Pancreas (tissue), 10 donors: ENCODE results near the gene TSEN2. TPM values are rescaled to one million over a fixed set of nuclear protein-coding genes. Genes with fewer than 3 reads are reported as not detected.

ENCODE experiments used
- ATAC-seq, 4 donors: fragments of 200-7000 bp; cut with Tn5 transposase; one replicate each; pipeline versions ENCODE4 v1.8.0 to v1.9.1; 2020; ENCODE audit warnings: mild to moderate bottlenecking in 4 of 4, moderate library complexity in 4 of 4
- DNase-seq, 6 donors: peaks; one replicate each; pipeline ENCODE4 v3.0.0-alpha.2; 2020
- FAIRE-seq: peaks from 2 replicates; lab custom pipeline; 2012; peaks lifted over from hg19 to GRCh38; lab: Jason Lieb, UNC
- H3K27ac ChIP-seq, 4 donors: fragments of 200-600 bp; sonication (generic); 1 replicate in 3 of 4; 2 replicates in 1 of 4; pipeline versions ENCODE4 v1.5.0 to v1.8.0; 2020
- H3K27me3 ChIP-seq, 4 donors: fragments of 200-600 bp; one replicate each; pipeline ENCODE4 v1.8.0; 2021
- H3K36me3 ChIP-seq, 3 donors: fragments of 200-600 bp; sonication (generic) in 1 of 3; one replicate each; pipeline versions ENCODE4 v1.5.0 to v1.8.0; 2020 to 2021
- H3K4me1 ChIP-seq, 3 donors: fragments of 200-600 bp; one replicate each; pipeline ENCODE4 v1.8.0; 2021
- H3K4me3 ChIP-seq, 4 donors: fragments of 200-600 bp; sonication (generic) in 2 of 4; one replicate each; pipeline versions ENCODE4 v1.5.0 to v1.8.0; 2020 to 2021
- H3K9me3 ChIP-seq, 4 donors: fragments of 200-600 bp; one replicate each; pipeline ENCODE4 v1.8.0; 2021
- WGBS, 2 donors: extraction: QIAGEN DNeasy Blood & Tissue Kit; methylation state at CpG; one replicate each; pipeline ENCODE4 v1.1.7; 2013; 5-methylcytosine and 5-hydroxymethylcytosine counted together
- intact Hi-C, 3 donors: fragments of 100-400 bp; cut with DNase I; formaldehyde crosslinking; loops; one replicate each; pipeline versions ENCODE4 v1.11.1 to v1.14.2; 2022
- polyA plus RNA-seq, 2 donors: library from polyadenylated mRNA; stranded (reverse); fragments of 200-250 nt; gene quantifications; one replicate each; pipeline ENCODE4 v1.2.3, GENCODE V29; 2013
- total RNA-seq, 6 donors: library from RNA; stranded (reverse); fragmentation: NEBNext Ultra II Directional in 4 of 6; extraction: Animal tissue kit (Norgen Biotek cat#: 25700) in 4 of 6; gene quantifications; one replicate each; pipeline versions ENCODE4 v1.2.1 to v1.2.4, GENCODE V29; 2021 to 2023
- TF ChIP-seq, protein P1 (sequence below), 4 donors: fragments of 200-600 bp; sonication (generic) in 3 of 4; IDR thresholded peaks; one replicate each; pipeline versions ENCODE4 v1.5.0 to v1.8.0; 2021; ENCODE audit warnings: antibody characterized with exemption in 4 of 4
- donor health status: healthy with polysubstance abuse.
- donor health status: DM: no; HTN: no; CAD: no; lungs with moderate emphysema.
- donor health status: DM: no; HTN: no; CAD: no.
- donor health status: control.
- donor health status: control.
- donor health status: Bipolar disorder and iron deficiency.
- donor health status: DM: yes; HTN: yes; CAD: no.
- donor health status: DM: no; HTN: no; CAD: no.
- donor health status: DM: no; HTN: no; CAD: no.
- donor health status: DM: yes; HTN: yes; CAD: no.

Gene TSEN2
- total and polyA plus RNA-seq, 8 donors = 8.7 to 17.0 (median 10.9) TPM

DNA sequence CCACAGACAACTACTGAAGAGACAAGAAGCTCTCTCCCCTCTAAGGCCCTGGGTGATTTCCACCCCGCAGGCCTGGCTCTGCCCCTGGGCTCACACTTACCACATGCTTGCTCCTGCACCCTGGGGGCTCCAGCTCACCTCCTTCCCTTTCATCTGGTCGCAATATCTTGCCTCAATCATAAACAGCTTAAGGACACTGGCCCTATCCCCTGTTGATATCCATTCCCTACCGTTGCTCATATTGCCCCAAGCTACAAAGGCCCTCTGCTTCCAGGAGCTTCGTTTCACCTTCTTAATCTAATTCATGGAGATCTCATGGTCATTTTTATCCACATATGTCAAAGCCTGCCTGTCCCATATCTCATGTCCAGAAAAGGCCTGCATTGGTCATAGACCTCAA lies 46.0 kb upstream of the TSEN2 start:
- FAIRE-seq (no peak), ATAC-seq (no peak), DNase-seq (no peak)
- Histone ChIP-seq H3K27ac (no peak overlapping the region), H3K36me3 (no peaks in the 10 kb centered on the region), H3K4me1 (no peaks in the 10 kb centered on the region), H3K4me3 (no peak overlapping the region), H3K9me3 (no peaks in the 10 kb centered on the region), H3K27me3 (no peaks in the 10 kb centered on the region)
- intact Hi-C loops = no loop called here
- 73 to 79% methylated on average over 4 of the region's 4 CpGs for WGBS, 2 donors
- TF ChIP-seq, protein P1, sequence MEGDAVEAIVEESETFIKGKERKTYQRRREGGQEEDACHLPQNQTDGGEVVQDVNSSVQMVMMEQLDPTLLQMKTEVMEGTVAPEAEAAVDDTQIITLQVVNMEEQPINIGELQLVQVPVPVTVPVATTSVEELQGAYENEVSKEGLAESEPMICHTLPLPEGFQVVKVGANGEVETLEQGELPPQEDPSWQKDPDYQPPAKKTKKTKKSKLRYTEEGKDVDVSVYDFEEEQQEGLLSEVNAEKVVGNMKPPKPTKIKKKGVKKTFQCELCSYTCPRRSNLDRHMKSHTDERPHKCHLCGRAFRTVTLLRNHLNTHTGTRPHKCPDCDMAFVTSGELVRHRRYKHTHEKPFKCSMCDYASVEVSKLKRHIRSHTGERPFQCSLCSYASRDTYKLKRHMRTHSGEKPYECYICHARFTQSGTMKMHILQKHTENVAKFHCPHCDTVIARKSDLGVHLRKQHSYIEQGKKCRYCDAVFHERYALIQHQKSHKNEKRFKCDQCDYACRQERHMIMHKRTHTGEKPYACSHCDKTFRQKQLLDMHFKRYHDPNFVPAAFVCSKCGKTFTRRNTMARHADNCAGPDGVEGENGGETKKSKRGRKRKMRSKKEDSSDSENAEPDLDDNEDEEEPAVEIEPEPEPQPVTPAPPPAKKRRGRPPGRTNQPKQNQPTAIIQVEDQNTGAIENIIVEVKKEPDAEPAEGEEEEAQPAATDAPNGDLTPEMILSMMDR (IDR thresholded peaks at IDR 0.05) = no peak

DNA sequence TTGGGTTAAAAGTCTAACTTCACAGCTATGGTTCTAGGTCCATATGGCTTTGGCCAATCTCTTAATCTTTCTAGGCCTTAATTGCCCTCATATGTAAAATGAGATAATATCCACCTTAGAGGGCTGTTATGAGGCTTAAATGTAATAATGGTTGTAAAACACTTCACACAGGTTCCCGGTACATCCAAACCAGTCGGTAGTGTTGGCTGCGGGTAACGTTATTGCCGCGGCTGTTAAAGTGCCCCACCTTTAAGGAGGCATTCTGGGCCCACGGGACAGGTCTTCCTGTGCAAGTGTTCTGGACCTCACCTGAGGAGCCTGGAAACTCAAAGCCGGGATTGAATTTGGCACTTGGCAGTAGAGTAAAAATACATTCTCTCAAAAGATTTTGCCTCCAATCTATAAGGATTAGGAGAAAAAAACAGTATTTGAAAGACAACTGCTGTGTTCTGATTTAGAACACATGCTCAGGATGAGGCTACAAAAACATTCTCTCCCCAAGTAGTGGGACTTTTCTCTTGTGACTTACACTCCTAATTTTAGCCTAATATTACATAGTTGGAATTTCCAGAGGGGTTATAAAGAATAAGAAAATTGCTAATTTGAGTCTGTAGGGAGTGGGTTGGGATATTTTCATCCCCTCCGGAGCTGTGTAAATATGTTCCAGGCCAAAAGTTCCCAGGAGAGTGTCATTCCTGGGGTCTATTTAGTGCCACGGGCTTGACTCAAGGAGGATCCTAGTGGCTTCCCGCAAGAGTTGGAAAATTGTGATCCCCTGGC lies 44.9 kb upstream of the TSEN2 start:
- no peak overlapping the region for H3K4me3 ChIP-seq
- DNase-seq (no peak), ATAC-seq (no peak), FAIRE-seq (no peak)
- intact Hi-C loops = no loop called here
- H3K27ac ChIP-seq = no peak overlapping the region
- no peaks in the 10 kb centered on the region for H3K4me1 ChIP-seq
- H3K36me3 ChIP-seq = no peaks in the 10 kb centered on the region
- TF ChIP-seq, protein P1 (IDR thresholded peaks at IDR 0.05) = no peak
- no peaks in the 10 kb centered on the region for H3K27me3 ChIP-seq
- WGBS, 2 donors = 80 to 87% methylated on average over 11 of the region's 11 CpGs
- no peaks in the 10 kb centered on the region for H3K9me3 ChIP-seq

DNA sequence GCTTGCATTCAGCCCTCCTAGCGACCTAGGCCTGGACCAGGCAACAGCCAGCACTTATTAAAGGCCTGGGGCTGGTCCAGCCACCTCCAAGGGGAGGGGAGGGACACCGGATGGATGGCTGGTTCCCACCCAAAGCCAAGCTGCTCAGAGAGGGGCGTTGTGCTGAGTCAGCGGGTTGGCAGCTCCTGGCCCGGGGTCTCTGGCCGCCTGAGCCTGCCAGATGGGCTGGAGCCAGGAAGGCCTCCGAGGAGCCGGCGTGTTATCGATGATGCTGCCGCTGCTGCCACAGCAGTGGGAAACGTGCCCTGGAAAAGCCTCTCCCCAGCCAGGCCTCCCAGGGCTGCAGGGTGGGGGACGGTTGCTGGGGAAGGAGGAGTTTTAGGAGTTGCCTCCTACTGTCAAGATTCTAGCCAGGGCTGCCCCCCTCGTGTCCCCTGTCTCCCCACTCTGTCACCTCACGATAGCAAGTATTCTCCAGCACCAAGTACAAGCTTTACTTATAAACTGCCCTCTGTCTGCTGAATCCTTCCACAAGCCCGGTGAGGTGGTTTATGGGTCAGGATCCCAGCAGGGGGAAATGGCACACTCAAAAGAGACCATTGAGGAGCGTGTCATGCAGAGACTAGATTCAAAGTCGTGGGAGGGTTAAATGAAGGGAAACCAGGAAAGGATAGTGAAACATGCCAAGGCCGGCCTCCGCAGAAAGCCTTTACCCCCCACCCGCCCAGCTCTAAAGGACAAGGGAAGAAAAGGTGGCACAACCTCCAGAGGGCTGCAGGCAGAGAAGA lies 43.2 kb upstream of the TSEN2 start:
- H3K4me3 ChIP-seq = no peak overlapping the region
- no peak overlapping the region for H3K27ac ChIP-seq
- peak in 2 of 4 donors; percentile 21 to 28 for ATAC-seq
- no peaks in the 10 kb centered on the region for H3K27me3 ChIP-seq
- H3K4me1 ChIP-seq = no peaks in the 10 kb centered on the region
- H3K9me3 ChIP-seq = no peaks in the 10 kb centered on the region
- DNase-seq = peak in 2 of 6 donors; percentile 4 to 37
- 62 to 68% methylated on average over 21 of the region's 21 CpGs for WGBS, 2 donors
- no peaks in the 10 kb centered on the region for H3K36me3 ChIP-seq
- TF ChIP-seq, protein P1 (IDR thresholded peaks at IDR 0.05) = no peak
- intact Hi-C loops = no loop called here
- FAIRE-seq = no peak

DNA sequence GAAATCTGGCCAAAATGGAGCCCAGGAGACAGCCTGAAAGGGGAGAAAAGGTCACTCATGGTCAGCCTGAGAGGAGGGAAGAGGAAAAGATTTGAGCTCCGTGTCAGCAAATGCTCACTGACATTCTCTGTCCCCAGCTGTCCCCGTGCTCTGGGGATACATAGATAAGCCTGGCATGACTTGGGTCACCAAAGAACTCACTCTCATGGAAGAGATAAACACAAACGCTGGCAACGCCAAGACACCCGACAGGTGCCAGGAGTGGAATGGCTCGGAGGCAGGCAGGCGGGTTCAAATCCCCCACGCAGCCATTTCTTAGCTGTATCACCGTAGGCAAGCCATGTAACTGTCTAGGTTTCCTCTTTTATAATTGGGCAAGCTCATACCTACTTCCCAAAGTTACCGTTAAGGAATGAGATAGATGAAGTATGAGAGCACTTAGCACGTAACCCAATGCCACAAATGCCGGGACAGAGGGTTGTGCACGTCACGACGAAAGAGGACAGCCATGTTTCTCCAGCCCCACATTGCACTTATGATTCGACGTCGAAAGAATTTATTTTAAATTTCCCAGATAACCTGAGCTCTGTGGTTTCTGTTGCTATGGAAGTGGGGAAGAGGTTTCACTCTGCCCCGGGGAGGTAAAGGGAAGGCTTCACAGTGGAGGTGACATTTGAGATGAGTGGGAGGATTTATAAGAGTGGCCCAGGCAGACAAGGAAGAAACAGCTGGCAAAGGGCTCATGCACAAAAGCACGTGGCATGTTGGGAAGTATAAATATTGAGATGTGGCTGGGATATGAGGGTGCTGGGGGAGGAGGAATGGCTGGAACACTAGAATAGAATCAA lies 41.4 kb upstream of the TSEN2 start:
- 59 to 67% methylated on average over 20 of the region's 20 CpGs for WGBS, 2 donors
- no peak overlapping the region for H3K4me3 ChIP-seq
- no peak overlapping the region for H3K27ac ChIP-seq
- TF ChIP-seq, protein P1 (IDR thresholded peaks at IDR 0.05) = no peak
- intact Hi-C loops = no loop called here
- H3K4me1 ChIP-seq = no peaks in the 10 kb centered on the region
- ATAC-seq (no peak), FAIRE-seq (no peak), DNase-seq (no peak)
- no peaks in the 10 kb centered on the region for H3K36me3 ChIP-seq
- H3K27me3 ChIP-seq = no peaks in the 10 kb centered on the region
- no peaks in the 10 kb centered on the region for H3K9me3 ChIP-seq
